Astrocyte of the cerebellum (primary cell): ENCODE measurements around the gene C1orf216.

Source experiments
- DNase-seq: peaks from one replicate; pipeline ENCODE4 v3.0.0-alpha.2; 2011; ENCODE audit warnings: low read depth
- H3K4me3 ChIP-seq: 2 replicates; pipeline ENCODE4 v1.5.1; 2011; ENCODE audit warnings: mild to moderate bottlenecking, low read depth, low read length, moderate library complexity
- CTCF ChIP-seq: IDR thresholded peaks from 2 replicates; pipeline ENCODE4 v1.5.1; 2012; ENCODE audit warnings: low read length, low read depth, moderate library complexity, mild to moderate bottlenecking; ENCODE audit errors: missing control alignments
- in situ Hi-C: cut with HindIII; loops from 2 replicates; pipeline ENCODE4 v1.10.0; 2017; ENCODE audit warnings: low sequenced_read_pairs

The C1orf216 gene

GRCh38 chr1:35718492-35719336 lies at the start of gene C1orf216:
C1orf216 (minus strand) TSS chr1:35718884; CDS start chr1:35716321, 2,563 bp downstream.
- no peak for TF ChIP-seq CTCF
- no peak for DNase-seq
- H3K4me3 ChIP-seq = peak within 1 kb of the TSS; percentile 74
- in situ Hi-C loops = loop anchor here (10.0 kb wide), 1 partner anchor 64 kb away; no protein-coding TSS in a partner anchor

- no peak for TF ChIP-seq CTCF
- in situ Hi-C loops = no loop called here
- no peak for DNase-seq
Observed at GRCh38 chr1:35764283-35764682, 45.6 kb upstream of the C1orf216 start.

GRCh38 chr1:35763201-35763600 lies 44.5 kb upstream of the C1orf216 start:
- no peak overlapping the region for H3K4me3 ChIP-seq
- TF ChIP-seq CTCF = no peak
- in situ Hi-C loops = no loop called here
- DNase-seq = no peak

More at GRCh38 chr1:35764283-35764682, 45.6 kb upstream of the C1orf216 start:
- no peak overlapping the region for H3K4me3 ChIP-seq

GRCh38 chr1:35762141-35762540 lies 43.5 kb upstream of the C1orf216 start:
- DNase-seq = no peak
- no peak for TF ChIP-seq CTCF
- in situ Hi-C loops = no loop called here
- no peak overlapping the region for H3K4me3 ChIP-seq

GRCh38 chr1:35756064-35756463 lies 37.4 kb upstream of the C1orf216 start:
- no peak for TF ChIP-seq CTCF
- in situ Hi-C loops = no loop called here
- no peak for DNase-seq
- no peak overlapping the region for H3K4me3 ChIP-seq

GRCh38 chr1:35753626-35754260 lies 35.1 kb upstream of the C1orf216 start:
- no peak for DNase-seq
- in situ Hi-C loops = no loop called here
- TF ChIP-seq CTCF = no peak
- H3K4me3 ChIP-seq = no peak overlapping the region
